Hepatocyte (in vitro differentiated cells): Measurements from ENCODE around the gene TEAD2. TPM values are rescaled to one million over a fixed set of nuclear protein-coding genes. Genes with fewer than 3 reads are reported as not detected.
A peak's percentile ranks its signal among the peaks of the same experiment; 100 is the strongest.

Experiments used
- DNase-seq: peaks from one replicate; pipeline ENCODE4 v3.0.0-alpha.2; 2016; ENCODE audit warnings: low spot score
- H2AFZ ChIP-seq: fragments of 200-600 bp; sonication (generic); 2 replicates; pipeline ENCODE4 v1.6.0; 2016; ENCODE audit warnings: antibody characterized with exemption, mild to moderate bottlenecking
- H3K27ac ChIP-seq: fragments of 200-600 bp; sonication (generic); 2 replicates; pipeline ENCODE4 v1.5.1; 2016; ENCODE audit warnings: mild to moderate bottlenecking
- H3K27me3 ChIP-seq: fragments of 200-600 bp; sonication (generic); 2 replicates; pipeline ENCODE4 v1.6.1; 2016
- H3K36me3 ChIP-seq: fragments of 200-600 bp; sonication (generic); replicated peaks from 2 replicates; pipeline ENCODE4 v1.5.1; 2016; ENCODE audit warnings: low read depth; ENCODE audit not compliant: insufficient read depth
- H3K4me1 ChIP-seq: fragments of 200-600 bp; sonication (generic); 2 replicates; pipeline ENCODE4 v1.5.1; 2016; ENCODE audit warnings: mild to moderate bottlenecking, moderate library complexity; ENCODE audit not compliant: insufficient read depth
- H3K4me2 ChIP-seq: fragments of 200-600 bp; sonication (generic); 2 replicates; pipeline ENCODE4 v1.6.0; 2016
- H3K4me3 ChIP-seq: fragments of 200-600 bp; sonication (generic); 2 replicates; pipeline ENCODE4 v1.5.1; 2016; ENCODE audit warnings: mild to moderate bottlenecking
- H3K79me2 ChIP-seq: fragments of 200-600 bp; sonication (generic); 2 replicates; pipeline ENCODE4 v1.6.0; 2017; ENCODE audit warnings: mild to moderate bottlenecking
- H3K9me2 ChIP-seq: fragments of 200-600 bp; sonication (generic); replicated peaks from 2 replicates; pipeline ENCODE4 v1.6.0; 2017; ENCODE audit warnings: mild to moderate bottlenecking; ENCODE audit not compliant: insufficient read depth
- H3K9me3 ChIP-seq: fragments of 200-600 bp; sonication (generic); 2 replicates; pipeline ENCODE4 v1.5.1; 2016; ENCODE audit warnings: low read depth, mild to moderate bottlenecking
- H4K20me1 ChIP-seq: fragments of 200-600 bp; sonication (generic); 2 replicates; pipeline ENCODE4 v1.6.0; 2016; ENCODE audit warnings: mild to moderate bottlenecking; ENCODE audit not compliant: insufficient read depth, poor library complexity, severe bottlenecking
- EZH2 ChIP-seq: fragments of 200-600 bp; sonication (generic); IDR thresholded peaks from 2 replicates; pipeline ENCODE4 v1.6.1; 2016; ENCODE audit warnings: antibody characterized with exemption, mild to moderate bottlenecking, borderline replicate concordance
- EZH2phosphoT487 ChIP-seq: fragments of 200-600 bp; sonication (generic); IDR thresholded peaks from one replicate; pipeline ENCODE4 v1.6.1; 2018; ENCODE audit warnings: antibody characterized with exemption, mild to moderate bottlenecking, low read depth, moderate library complexity; ENCODE audit not compliant: unreplicated experiment, severe bottlenecking
- WGBS: methylation state at CpG from one replicate; pipeline ENCODE4 v1.1.6; 2016; ENCODE audit warnings: low lambda C conversion rate; ENCODE audit errors: missing lambda C conversion rate; 5-methylcytosine and 5-hydroxymethylcytosine counted together
- polyA plus RNA-seq: library from polyadenylated mRNA; unstranded; fragments of >200 nt; fragmentation: Nextera tagmentation; extraction: Ambion mirVana; gene quantifications from 2 replicates; pipeline ENCODE4 v1.2.1, GENCODE V29; 2016
- total RNA-seq: library from RNA; depleted of rRNA; stranded (reverse); fragments of >200 nt; gene quantifications from 2 replicates; pipeline ENCODE4 v1.2.3, GENCODE V29; 2014
- TF ChIP-seq, protein P1 (sequence below): fragments of 200-600 bp; sonication (generic); IDR thresholded peaks from 2 replicates; pipeline ENCODE4 v1.5.1; 2016; ENCODE audit warnings: antibody characterized with exemption, mild to moderate bottlenecking; ENCODE audit not compliant: poor library complexity

The TEAD2 gene
- total and polyA plus RNA-seq, 2 experiments from 2014 or later, result 35.4 to 41.4 TPM

DNA sequence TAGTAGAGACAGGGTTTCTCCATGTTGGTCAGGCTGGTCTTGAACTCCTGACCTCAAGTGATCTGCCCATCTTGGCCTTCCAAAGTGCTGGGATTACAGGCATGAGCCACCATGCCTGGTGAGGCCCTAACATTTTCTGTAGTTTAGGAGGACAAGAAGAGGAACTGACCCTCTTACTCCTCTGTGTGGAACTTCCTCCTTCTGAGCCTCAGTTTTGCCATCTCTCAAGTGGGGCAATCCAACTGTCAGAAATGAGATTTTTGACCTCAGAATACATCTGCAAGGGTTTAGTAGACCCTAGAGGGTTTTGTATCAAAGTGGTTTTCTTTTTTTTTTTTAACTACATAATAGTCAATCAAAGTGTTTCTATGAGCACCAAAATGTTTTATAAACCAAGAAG is 3.9 kb upstream of the TEAD2 start:
- DNase-seq, result no peak
- no peak overlapping the region for H3K27ac ChIP-seq
- no peak overlapping the region for H2AFZ ChIP-seq
- H3K9me3 ChIP-seq, result no peaks in the 10 kb centered on the region
- H3K4me1 ChIP-seq, result no peaks in the 10 kb centered on the region
- H3K27me3 ChIP-seq, result no peaks in the 10 kb centered on the region
- no peaks in the 10 kb centered on the region for H3K36me3 ChIP-seq
- H3K79me2 ChIP-seq, result peaks cover 12% of the 10 kb centered on the region
- no peak overlapping the region for H3K4me2 ChIP-seq
- H3K4me3 ChIP-seq, result no peak overlapping the region
- H3K9me2 ChIP-seq, result no peaks in the 10 kb centered on the region
- TF ChIP-seq EZH2 (no peak), EZH2phosphoT487 (no peak)
- TF ChIP-seq, protein P1, sequence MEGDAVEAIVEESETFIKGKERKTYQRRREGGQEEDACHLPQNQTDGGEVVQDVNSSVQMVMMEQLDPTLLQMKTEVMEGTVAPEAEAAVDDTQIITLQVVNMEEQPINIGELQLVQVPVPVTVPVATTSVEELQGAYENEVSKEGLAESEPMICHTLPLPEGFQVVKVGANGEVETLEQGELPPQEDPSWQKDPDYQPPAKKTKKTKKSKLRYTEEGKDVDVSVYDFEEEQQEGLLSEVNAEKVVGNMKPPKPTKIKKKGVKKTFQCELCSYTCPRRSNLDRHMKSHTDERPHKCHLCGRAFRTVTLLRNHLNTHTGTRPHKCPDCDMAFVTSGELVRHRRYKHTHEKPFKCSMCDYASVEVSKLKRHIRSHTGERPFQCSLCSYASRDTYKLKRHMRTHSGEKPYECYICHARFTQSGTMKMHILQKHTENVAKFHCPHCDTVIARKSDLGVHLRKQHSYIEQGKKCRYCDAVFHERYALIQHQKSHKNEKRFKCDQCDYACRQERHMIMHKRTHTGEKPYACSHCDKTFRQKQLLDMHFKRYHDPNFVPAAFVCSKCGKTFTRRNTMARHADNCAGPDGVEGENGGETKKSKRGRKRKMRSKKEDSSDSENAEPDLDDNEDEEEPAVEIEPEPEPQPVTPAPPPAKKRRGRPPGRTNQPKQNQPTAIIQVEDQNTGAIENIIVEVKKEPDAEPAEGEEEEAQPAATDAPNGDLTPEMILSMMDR, result no peak
- no peaks in the 10 kb centered on the region for H4K20me1 ChIP-seq

DNA sequence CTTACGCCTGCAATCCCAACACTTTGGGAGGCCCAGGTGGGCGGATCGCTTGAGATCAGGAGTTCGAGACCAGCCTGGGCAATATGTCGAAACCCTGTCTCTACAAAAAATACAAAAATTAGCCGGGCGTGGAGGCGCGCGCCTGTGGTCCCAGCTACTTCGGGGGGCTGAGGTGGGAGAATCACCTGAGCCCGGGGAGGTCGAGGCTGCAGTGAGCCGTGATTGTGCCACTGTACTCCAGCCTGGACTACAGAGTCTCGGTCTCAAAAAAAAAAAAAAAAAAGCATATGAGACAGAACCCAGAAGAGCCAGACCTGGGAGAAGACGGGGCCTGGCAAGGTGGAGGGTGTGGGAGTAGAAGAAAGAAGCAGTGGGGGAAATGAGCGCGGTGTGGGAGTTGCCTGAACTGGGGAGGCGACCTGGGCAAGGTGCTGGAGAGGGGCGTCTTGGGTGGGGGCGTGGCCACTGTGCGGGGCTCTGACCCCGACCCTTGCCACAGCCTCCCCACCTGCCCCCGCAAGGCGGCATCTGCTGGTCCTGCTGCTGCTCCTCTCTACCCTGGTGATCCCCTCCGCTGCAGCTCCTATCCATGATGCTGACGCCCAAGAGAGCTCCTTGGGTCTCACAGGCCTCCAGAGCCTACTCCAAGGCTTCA is 2.0 kb upstream of the TEAD2 start:
- H3K4me2 ChIP-seq, result peak overlapping the region; percentile 71
- H3K4me1 ChIP-seq, result no peaks in the 10 kb centered on the region
- H3K27ac ChIP-seq, result peak overlapping the region; percentile 74
- H3K9me2 ChIP-seq, result no peaks in the 10 kb centered on the region
- H3K36me3 ChIP-seq, result no peaks in the 10 kb centered on the region
- DNase-seq, result no peak
- H3K79me2 ChIP-seq, result peaks cover 29% of the 10 kb centered on the region
- H4K20me1 ChIP-seq, result no peaks in the 10 kb centered on the region
- no peaks in the 10 kb centered on the region for H3K9me3 ChIP-seq
- no peak for TF ChIP-seq EZH2phosphoT487
- TF ChIP-seq, protein P1, result no peak
- no peak for TF ChIP-seq EZH2
- 80% methylated on average over 25 of the region's 27 CpGs for WGBS
- H2AFZ ChIP-seq, result peak overlapping the region; percentile 49
- H3K4me3 ChIP-seq, result peak overlapping the region; percentile 6
- no peaks in the 10 kb centered on the region for H3K27me3 ChIP-seq

DNA sequence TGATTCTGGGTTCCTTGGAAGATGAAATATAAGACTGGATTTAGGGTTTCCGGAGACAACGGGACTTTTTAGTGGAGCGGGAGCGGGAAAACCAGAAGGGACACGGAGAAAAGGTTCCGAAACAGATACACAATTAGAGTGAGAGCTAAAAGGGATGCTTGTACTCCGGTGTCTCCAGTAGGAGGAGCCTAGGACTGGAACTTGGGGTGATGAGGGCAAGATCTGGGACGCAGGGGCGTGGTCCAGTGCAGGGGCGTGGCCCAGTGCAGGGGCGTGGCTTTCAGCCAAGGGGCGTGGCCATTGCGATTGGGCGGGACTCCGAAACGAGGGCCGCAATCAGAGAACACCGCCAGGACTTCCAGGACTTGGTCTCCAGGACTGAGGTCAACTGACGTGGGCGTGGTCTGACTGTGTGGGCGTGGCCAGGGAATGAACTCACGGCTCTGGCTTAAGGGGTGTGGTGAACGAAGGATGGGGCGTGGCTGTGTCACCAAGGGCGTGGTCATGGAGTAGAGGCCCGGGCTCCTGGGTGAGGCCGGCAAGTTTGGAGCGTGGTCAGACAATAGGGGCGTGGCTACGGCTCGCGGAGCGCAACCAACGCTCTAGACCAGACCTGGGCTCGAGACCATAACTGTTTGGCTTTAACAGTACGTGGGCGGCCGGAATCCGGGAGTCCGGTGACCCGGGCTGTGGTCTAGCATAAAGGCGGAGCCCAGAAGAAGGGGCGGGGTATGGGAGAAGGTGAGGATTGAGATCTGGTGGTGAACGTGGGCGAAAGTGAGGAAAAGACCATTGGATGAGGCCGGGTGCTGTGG is 1.3 kb upstream of the TEAD2 start, which contains the start of gene DKKL1:
DKKL1 (plus strand) TSS at position 610 of the 815 bp plus-strand sequence; CDS start at position 732, 122 bp downstream.
- WGBS, result 4% methylated on average over 46 of the region's 46 CpGs
- peak; percentile 98 for DNase-seq
- Histone ChIP-seq H3K79me2 (peaks cover 35% of the 10 kb centered on the region), H3K4me3 (peak within 1 kb of the TSS; percentile 95), H3K4me1 (no peaks in the 10 kb centered on the region), H3K9me3 (no peaks in the 10 kb centered on the region), H3K36me3 (no peaks in the 10 kb centered on the region), H2AFZ (peak within 1 kb of the TSS; percentile 49), H3K4me2 (peak within 1 kb of the TSS; percentile 75), H4K20me1 (no peaks in the 10 kb centered on the region), H3K9me2 (no peaks in the 10 kb centered on the region), H3K27ac (peak within 1 kb of the TSS; percentile 98), H3K27me3 (no peaks in the 10 kb centered on the region)
- TF ChIP-seq EZH2phosphoT487 (no peak), EZH2 (no peak)
- TF ChIP-seq, protein P1, result peak; percentile 12
